HCT116 (cell line): ENCODE results near the gene BARD1. TPM values are rescaled to one million over a fixed set of nuclear protein-coding genes. Genes with fewer than 3 reads are reported as not detected.

Source experiments
- ATAC-seq: fragments of 200-7000 bp; cut with Tn5 transposase; 2 replicates; pipeline ENCODE4 v1.9.1; 2020; ENCODE audit warnings: mild to moderate bottlenecking, moderate library complexity
- BruUV-seq: library from RNA; stranded (reverse); fragments of 400-500 nt; replicated peaks from 2 replicates; lab custom pipeline; 2021; lab: Mats Ljungman, UMichigan
- CTCF ChIA-PET: fragments of 300-600 bp; sonication (Branson Sonifier 250); formaldehyde crosslinking; loops from one replicate; lab custom pipeline; 2021; ENCODE audit warnings: antibody characterized with exemption; lab: Charles Lee
- POLR2A ChIA-PET: fragments of 300-600, 350-600 bp; sonication (Branson Sonifier 250); formaldehyde crosslinking; loops from one replicate; lab custom pipeline; 2021; ENCODE audit warnings: antibody characterized with exemption; lab: Charles Lee
- RAD21 ChIA-PET, 2 experiments: fragments of 300-600 bp; sonication (Branson Sonifier 250); formaldehyde crosslinking; loops; one replicate each; lab custom pipeline; 2023; ENCODE audit warnings: low total read pairs in 2 of 2; ENCODE audit not compliant: uncharacterized antibody in 2 of 2, unreplicated experiment in 2 of 2, low non-redundant PET in 1 of 2; lab: Charles Lee
- DNase-seq: peaks from one replicate; pipeline ENCODE4 v3.0.0-alpha.2; 2010; ENCODE audit warnings: low read depth, low spot score
- H2AFZ ChIP-seq: fragments of 200-600 bp; shearing (Covaris generic), sonication (generic); 2 replicates; pipeline ENCODE4 v1.6.1; 2017; ENCODE audit warnings: low read depth, mixed run types, mixed read lengths, antibody characterized with exemption, low read length; ENCODE audit not compliant: poor library complexity, severe bottlenecking
- H3K27ac ChIP-seq: 2 replicates; pipeline ENCODE4 v1.5.1; 2012; ENCODE audit warnings: low read depth, low read length
- H3K27me3 ChIP-seq: fragments of 200-600 bp; sonication (generic); 2 replicates; pipeline ENCODE4 v1.6.1; 2016; ENCODE audit warnings: mixed run types, low read length, mixed read lengths; ENCODE audit not compliant: insufficient read depth
- H3K36me3 ChIP-seq, 2 experiments: fragments of 200-500 bp in 1 of 2; fragments of 200-600 bp in 1 of 2; sonication (Bioruptor generic) in 1 of 2; sonication (generic) in 1 of 2; 2 replicates each; pipeline versions ENCODE4 v1.5.1 to v1.6.1; 2014 to 2016; ENCODE audit warnings: low read length in 2 of 2, inconsistent platforms in 1 of 2, mixed read lengths in 1 of 2, mixed run types in 1 of 2; ENCODE audit not compliant: insufficient read depth in 2 of 2, control insufficient read depth in 1 of 2
- H3K4me1 ChIP-seq, 2 experiments: fragments of 200-600 bp in 1 of 2; sonication (generic) in 1 of 2; 2 replicates each; pipeline versions ENCODE4 v1.5.1 to v1.6.1; 2012 to 2017; ENCODE audit warnings: low read length in 2 of 2, inconsistent platforms in 1 of 2, mild to moderate bottlenecking in 1 of 2, mixed read lengths in 1 of 2, mixed run types in 1 of 2, moderate library complexity in 1 of 2; ENCODE audit not compliant: insufficient read depth in 2 of 2, control insufficient read depth in 1 of 2
- H3K4me2 ChIP-seq: fragments of 200-600 bp; sonication (generic); 2 replicates; pipeline ENCODE4 v1.6.1; 2017; ENCODE audit warnings: mixed run types, low read length, mixed read lengths
- H3K4me3 ChIP-seq, 2 experiments: fragments of 200-600 bp in 1 of 2; sonication (generic) in 1 of 2; replicated peaks in 1 of 2; 2 replicates each; pipeline ENCODE4 v1.5.1; 2011 to 2016; ENCODE audit warnings: low read length in 2 of 2, control low read depth in 1 of 2, low read depth in 1 of 2, mild to moderate bottlenecking in 1 of 2, mixed read lengths in 1 of 2, mixed run types in 1 of 2
- H3K79me2 ChIP-seq: fragments of 200-600 bp; sonication (generic); 2 replicates; pipeline ENCODE4 v1.6.1; 2017; ENCODE audit warnings: mild to moderate bottlenecking, mixed run types, low read length, moderate library complexity, mixed read lengths; ENCODE audit not compliant: insufficient read depth
- H3K9ac ChIP-seq: fragments of 200-600 bp; sonication (generic); 2 replicates; pipeline ENCODE4 v1.6.1; 2016; ENCODE audit warnings: low read length, mixed read lengths
- H3K9me2 ChIP-seq: fragments of 200-600 bp; sonication (generic), shearing (Covaris generic); 2 replicates; pipeline ENCODE4 v1.6.1; 2017; ENCODE audit warnings: mixed run types, mild to moderate bottlenecking, moderate library complexity; ENCODE audit not compliant: insufficient read depth
- H3K9me3 ChIP-seq, 2 experiments: fragments of 200-500 bp in 1 of 2; fragments of 200-600 bp in 1 of 2; sonication (Bioruptor generic) in 1 of 2; sonication (generic) in 1 of 2; 2 replicates each; pipeline ENCODE4 v1.6.1; 2014 to 2017; ENCODE audit warnings: low read length in 2 of 2, mixed read lengths in 2 of 2, inconsistent platforms in 1 of 2, low read depth in 1 of 2, mild to moderate bottlenecking in 1 of 2, mixed run types in 1 of 2, moderate library complexity in 1 of 2; ENCODE audit not compliant: control insufficient read depth in 1 of 2, insufficient read depth in 1 of 2
- H4K20me1 ChIP-seq: fragments of 200-600 bp; sonication (generic), shearing (Covaris generic); 2 replicates; pipeline ENCODE4 v1.6.1; 2017; ENCODE audit warnings: mixed run types, mild to moderate bottlenecking, moderate library complexity; ENCODE audit not compliant: insufficient read depth
- ATF3 ChIP-seq: IDR thresholded peaks from 2 replicates; pipeline ENCODE4 v1.6.1; 2012
- CEBPB ChIP-seq: IDR thresholded peaks from 2 replicates; pipeline ENCODE4 v1.6.1; 2012; ENCODE audit warnings: low read depth
- EGR1 ChIP-seq: IDR thresholded peaks from 2 replicates; pipeline ENCODE4 v1.6.1; 2012; ENCODE audit warnings: low read depth
- FOSL1 ChIP-seq: IDR thresholded peaks from 2 replicates; pipeline ENCODE4 v1.6.1; 2012; ENCODE audit warnings: low read depth
- JUND ChIP-seq: IDR thresholded peaks from 2 replicates; pipeline ENCODE4 v1.6.1; 2012
- POLR2AphosphoS5 ChIP-seq: IDR thresholded peaks from 2 replicates; pipeline ENCODE4 v1.6.1; 2011; ENCODE audit warnings: mild to moderate bottlenecking, low read depth, low read length, moderate library complexity
- SIN3A ChIP-seq: IDR thresholded peaks from 2 replicates; pipeline ENCODE4 v1.6.1; 2012; ENCODE audit warnings: low read depth
- SRF ChIP-seq: IDR thresholded peaks from 2 replicates; pipeline ENCODE4 v1.6.1; 2012; ENCODE audit warnings: low read depth
- ZBTB33 ChIP-seq: IDR thresholded peaks from 2 replicates; pipeline ENCODE4 v1.6.1; 2011; ENCODE audit warnings: mild to moderate bottlenecking, low read length, moderate library complexity; ENCODE audit not compliant: insufficient replicate concordance; ENCODE audit errors: extremely low read depth
- ZFX ChIP-seq: fragments of 450-650 bp; IDR thresholded peaks from 2 replicates; pipeline ENCODE4 v1.6.1; 2017
- intact Hi-C: fragments of 100-400 bp; cut with micrococcal nuclease; formaldehyde crosslinking; loops from 2 replicates; pipeline ENCODE4 v1.10.0; 2022
- total RNA-seq: library from RNA; stranded (reverse); gene quantifications from one replicate; pipeline ENCODE4 v1.2.1, GENCODE V29; 2021; ENCODE audit not compliant: unreplicated experiment

The BARD1 gene
- total RNA-seq, 1 experiment from 2014 or later: 19.3 TPM

GRCh38 chr2:214716811-214717560, 92.5 kb downstream of the BARD1 start:
- Histone ChIP-seq H3K4me2 (no peak overlapping the region), H3K27me3 (no peaks in the 10 kb centered on the region), H3K27ac (no peak overlapping the region), H3K9me2 (no peaks in the 10 kb centered on the region), H2AFZ (no peak overlapping the region), H3K4me3 (no peak overlapping the region), H3K36me3 (no peaks in the 10 kb centered on the region), H3K9ac (no peak overlapping the region), H3K9me3 (no peaks in the 10 kb centered on the region), H4K20me1 (no peaks in the 10 kb centered on the region), H3K79me2 (no peaks in the 10 kb centered on the region), H3K4me1 (no peaks in the 10 kb centered on the region)
- no TSS peak for BruUV-seq
- TF ChIP-seq EGR1: no peak
- no peak for TF ChIP-seq SIN3A
- no peak for TF ChIP-seq JUND
- TF ChIP-seq ATF3: no peak
- no peak for TF ChIP-seq ZFX
- TF ChIP-seq POLR2AphosphoS5: no peak
- no peak for TF ChIP-seq FOSL1
- TF ChIP-seq SRF: no peak
- TF ChIP-seq ZBTB33: no peak
- TF ChIP-seq CEBPB: no peak
- RAD21 ChIA-PET: no interaction called here
- intact Hi-C loops: no loop called here
- CTCF ChIA-PET: no interaction called here
- no peak for ATAC-seq
- no peak for DNase-seq
- POLR2A ChIA-PET: no interaction called here
